Neural progenitor cell (in vitro differentiated cells): Measurements from ENCODE around the gene HOXD4. TPM values are rescaled to one million over a fixed set of nuclear protein-coding genes. Genes with fewer than 3 reads are reported as not detected.
A peak's percentile ranks its signal among the peaks of the same experiment; 100 is the strongest.

Experiments
- DNase-seq: peaks from one replicate; pipeline ENCODE4 v3.0.0-alpha.2; 2016; ENCODE audit warnings: low spot score
- H2AFZ ChIP-seq: fragments of 200-600 bp; sonication (generic); replicated peaks from 2 replicates; pipeline ENCODE4 v1.6.1; 2016; ENCODE audit warnings: antibody characterized with exemption
- H3F3A ChIP-seq: fragments of 200-600 bp; sonication (generic); 2 replicates; pipeline ENCODE4 v1.6.1; 2016; ENCODE audit warnings: antibody characterized with exemption, low read depth
- H3K27ac ChIP-seq: fragments of 200-600 bp; sonication (generic); 2 replicates; pipeline ENCODE4 v1.5.1; 2016; ENCODE audit warnings: mild to moderate bottlenecking
- H3K27me3 ChIP-seq: fragments of 200-600 bp; sonication (generic); 2 replicates; pipeline ENCODE4 v1.6.1; 2016; ENCODE audit warnings: mild to moderate bottlenecking, moderate library complexity
- H3K36me3 ChIP-seq: fragments of 200-600 bp; sonication (generic); 2 replicates; pipeline ENCODE4 v1.5.1; 2016
- H3K4me1 ChIP-seq: fragments of 200-600 bp; sonication (generic); 2 replicates; pipeline ENCODE4 v1.6.1; 2016; ENCODE audit warnings: mixed run types
- H3K4me2 ChIP-seq: fragments of 200-600 bp; sonication (generic); 2 replicates; pipeline ENCODE4 v1.6.1; 2016
- H3K4me3 ChIP-seq: fragments of 200-600 bp; sonication (generic); 2 replicates; pipeline ENCODE4 v1.5.1; 2016
- H3K79me2 ChIP-seq: fragments of 200-600 bp; sonication (generic); 2 replicates; pipeline ENCODE4 v1.6.1; 2016; ENCODE audit warnings: low read depth
- H3K9ac ChIP-seq: fragments of 200-600 bp; sonication (generic); 2 replicates; pipeline ENCODE4 v1.6.1; 2016
- H3K9me3 ChIP-seq: fragments of 200-600 bp; sonication (generic); 2 replicates; pipeline ENCODE4 v1.5.1; 2016; ENCODE audit warnings: low read depth
- H4K20me1 ChIP-seq: fragments of 200-600 bp; sonication (generic); 2 replicates; pipeline ENCODE4 v1.6.1; 2016; ENCODE audit warnings: low read depth
- H3K27ac Mint-ChIP-seq: 3 replicates; pipeline ENCODE4 v1.8.0; 2021; ENCODE audit warnings: mixed read lengths
- H3K27me3 Mint-ChIP-seq: 2 replicates; pipeline ENCODE4 v1.8.0; 2022; ENCODE audit warnings: low read depth, mild to moderate bottlenecking, inconsistent platforms, moderate library complexity, mixed read lengths; ENCODE audit not compliant: insufficient read depth
- H3K36me3 Mint-ChIP-seq: 3 replicates; pipeline ENCODE4 v1.8.0; 2021; ENCODE audit warnings: mixed read lengths
- H3K4me1 Mint-ChIP-seq: 3 replicates; pipeline ENCODE4 v1.8.0; 2021; ENCODE audit warnings: mixed read lengths
- H3K4me3 Mint-ChIP-seq: 3 replicates; pipeline ENCODE4 v1.8.0; 2021; ENCODE audit warnings: mild to moderate bottlenecking, moderate library complexity, mixed read lengths
- H3K9me3 Mint-ChIP-seq: 3 replicates; pipeline ENCODE4 v1.8.0; 2020; ENCODE audit warnings: mixed read lengths
- CTCF ChIP-seq: fragments of 200-600 bp; sonication (generic); IDR thresholded peaks from 2 replicates; pipeline ENCODE4 v1.5.1; 2017; ENCODE audit warnings: antibody characterized with exemption, mild to moderate bottlenecking
- EZH2 ChIP-seq: fragments of 200-600 bp; sonication (generic); IDR thresholded peaks from 2 replicates; pipeline ENCODE4 v1.6.1; 2017; ENCODE audit warnings: antibody characterized with exemption, mild to moderate bottlenecking, moderate library complexity
- EZH2phosphoT487 ChIP-seq: fragments of 200-600 bp; sonication (generic); IDR thresholded peaks from 2 replicates; pipeline ENCODE4 v1.6.1; 2017; ENCODE audit warnings: antibody characterized with exemption
- total RNA-seq: library from RNA; depleted of rRNA; stranded (reverse); fragments of >200 nt; gene quantifications from 2 replicates; pipeline ENCODE4 v1.2.3, GENCODE V29; 2015; ENCODE audit warnings: low replicate concordance

HOXD4 gene
- total RNA-seq, 1 donor from 2014 or later = not detected

- Mint-ChIP-seq H3K4me3 (no peak overlapping the region), H3K9me3 (peaks cover 5% of the 10 kb centered on the region)
Measured at GRCh38 chr2:176125772-176126054, 25.6 kb upstream of the HOXD4 start.

DNA sequence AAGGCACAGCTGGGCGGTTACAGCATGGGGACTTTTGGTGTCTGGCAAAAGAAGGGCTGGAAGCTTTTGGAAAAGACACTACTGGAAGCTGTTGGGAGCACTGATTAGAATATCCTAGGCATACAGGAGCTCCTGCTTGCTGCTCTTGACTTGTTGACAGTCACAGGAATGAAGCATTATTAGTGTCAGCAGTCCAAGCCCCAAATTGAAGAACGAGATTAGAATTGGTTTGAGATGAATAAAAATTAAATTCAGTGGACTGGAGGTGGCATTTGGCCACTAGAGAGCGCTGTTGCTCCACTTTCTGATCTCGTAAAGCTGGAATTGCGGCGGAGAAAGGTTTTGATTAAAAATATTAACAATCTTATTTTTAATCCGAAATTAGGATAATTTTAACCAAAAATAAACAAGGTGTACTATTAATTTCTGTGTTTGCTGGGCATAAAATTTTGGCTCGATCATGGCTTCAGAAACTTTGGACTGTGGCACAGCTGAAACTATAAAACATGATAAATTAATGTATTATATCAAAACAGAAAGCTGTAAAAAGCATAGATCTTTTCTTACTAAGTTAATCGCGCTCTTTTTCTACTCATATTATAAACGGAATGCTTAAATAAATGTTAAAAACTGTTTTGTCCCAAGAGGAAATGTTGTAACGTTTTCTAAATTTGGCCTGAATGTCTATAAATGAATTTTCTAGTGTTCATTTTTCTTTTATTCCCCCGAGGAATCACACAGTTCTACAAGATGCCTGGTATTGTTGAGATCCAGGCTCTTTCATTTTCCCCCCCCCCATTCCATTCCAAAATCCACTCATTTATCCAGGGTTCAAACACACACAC is 24.2 kb upstream of the HOXD4 start:
- Mint-ChIP-seq H3K4me1 (peaks cover 17% of the 10 kb centered on the region), H3K9me3 (peaks cover 9% of the 10 kb centered on the region), H3K36me3 (no peaks in the 10 kb centered on the region), H3K4me3 (no peak overlapping the region), H3K27me3 (peaks cover 82% of the 10 kb centered on the region), H3K27ac (no peak overlapping the region)
- no peak overlapping the region for H3K27ac ChIP-seq
- H3K4me3 ChIP-seq = no peak overlapping the region
- H3F3A ChIP-seq = peaks cover 3% of the 10 kb centered on the region
- no peaks in the 10 kb centered on the region for H3K79me2 ChIP-seq
- H3K9me3 ChIP-seq = no peaks in the 10 kb centered on the region
- no peak for TF ChIP-seq EZH2
- peak; percentile 95 for TF ChIP-seq CTCF
- peaks cover 88% of the 10 kb centered on the region for H4K20me1 ChIP-seq
- peaks cover 100% of the 10 kb centered on the region for H3K27me3 ChIP-seq
- H3K9ac ChIP-seq = no peak overlapping the region
- H2AFZ ChIP-seq = no peak overlapping the region
- no peak overlapping the region for H3K4me2 ChIP-seq
- peaks cover 3% of the 10 kb centered on the region for H3K4me1 ChIP-seq
- peak; percentile 82 for DNase-seq
- H3K36me3 ChIP-seq = no peaks in the 10 kb centered on the region

More at GRCh38 chr2:176125772-176126054, 25.6 kb upstream of the HOXD4 start:
- Histone ChIP-seq H2AFZ (no peak overlapping the region), H3K79me2 (no peaks in the 10 kb centered on the region), H3K27ac (no peak overlapping the region), H3K4me3 (no peak overlapping the region), H4K20me1 (peaks cover 89% of the 10 kb centered on the region), H3K27me3 (peaks cover 100% of the 10 kb centered on the region), H3K36me3 (no peaks in the 10 kb centered on the region), H3K9me3 (no peaks in the 10 kb centered on the region), H3F3A (peaks cover 3% of the 10 kb centered on the region), H3K9ac (no peak overlapping the region), H3K4me2 (no peak overlapping the region), H3K4me1 (peaks cover 3% of the 10 kb centered on the region)
- peaks cover 77% of the 10 kb centered on the region for H3K27me3 Mint-ChIP-seq
- no peaks in the 10 kb centered on the region for H3K36me3 Mint-ChIP-seq
- H3K27ac Mint-ChIP-seq = no peak overlapping the region
- TF ChIP-seq EZH2 (no peak), EZH2phosphoT487 (no peak), CTCF (no peak)
- no peak for DNase-seq
- H3K4me1 Mint-ChIP-seq = peaks cover 17% of the 10 kb centered on the region

DNA sequence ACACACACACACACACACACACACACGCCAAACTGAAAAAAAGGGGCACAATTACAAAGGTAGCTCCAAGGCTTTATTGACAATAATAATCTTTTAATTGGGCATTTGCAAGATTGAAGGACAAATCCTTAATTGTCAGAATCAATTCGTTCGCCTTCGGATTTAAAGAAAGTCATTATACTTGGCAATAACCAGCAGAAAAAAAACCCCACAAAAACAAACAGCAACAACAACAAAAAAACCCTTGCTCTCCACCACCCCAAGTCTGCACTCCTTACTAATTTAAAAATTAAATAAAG is 23.6 kb upstream of the HOXD4 start:
- Mint-ChIP-seq H3K27me3 (peaks cover 85% of the 10 kb centered on the region), H3K27ac (no peak overlapping the region), H3K4me3 (no peak overlapping the region), H3K4me1 (peaks cover 17% of the 10 kb centered on the region), H3K36me3 (no peaks in the 10 kb centered on the region), H3K9me3 (peaks cover 11% of the 10 kb centered on the region)
- no peak overlapping the region for H3K9ac ChIP-seq
- no peaks in the 10 kb centered on the region for H3K9me3 ChIP-seq
- no peak for TF ChIP-seq EZH2phosphoT487
- no peak for TF ChIP-seq CTCF
- TF ChIP-seq EZH2 = no peak
- H3K4me1 ChIP-seq = peaks cover 3% of the 10 kb centered on the region
- peaks cover 3% of the 10 kb centered on the region for H3F3A ChIP-seq
- H3K36me3 ChIP-seq = no peaks in the 10 kb centered on the region
- H3K4me2 ChIP-seq = no peak overlapping the region
- DNase-seq = no peak
- peaks cover 100% of the 10 kb centered on the region for H3K27me3 ChIP-seq
- no peaks in the 10 kb centered on the region for H3K79me2 ChIP-seq
- no peak overlapping the region for H3K4me3 ChIP-seq
- no peak overlapping the region for H3K27ac ChIP-seq
- peaks cover 88% of the 10 kb centered on the region for H4K20me1 ChIP-seq
- no peak overlapping the region for H2AFZ ChIP-seq
